Tongue (tissue), 2 donors: ENCODE data around the gene LRRC28. TPM values are rescaled to one million over a fixed set of nuclear protein-coding genes. Genes with fewer than 3 reads are reported as not detected.
"Not testable (repeated sequence)": the region's sequence is repeated elsewhere in the genome, so short reads cannot be mapped to it uniquely, and the experiment has no call there.

ENCODE experiments used
- DNase-seq: peaks from one replicate; pipeline ENCODE4 v3.0.0-alpha.2; 2015
- total RNA-seq: library from RNA; depleted of rRNA; stranded (reverse); fragments of >200 nt; gene quantifications from one replicate; pipeline ENCODE4 v1.2.3, GENCODE V29; 2014

LRRC28 gene
- 50.9 TPM for total RNA-seq

- DNase-seq = peak; percentile 100
Observed at GRCh38 chr15:99250857-99251841, at the start of gene LRRC28. Gene LRRC28 (plus strand): TSS chr15:99251481. CDS start chr15:99255958, 4,477 bp downstream.

- DNase-seq = no peak
Observed at GRCh38 chr15:99202176-99202552, 49.1 kb upstream of the LRRC28 start.

- no peak for DNase-seq
Observed at GRCh38 chr15:99207672-99208071, 43.6 kb upstream of the LRRC28 start.

- no peak for DNase-seq
Observed at GRCh38 chr15:99209326-99209725, 42.0 kb upstream of the LRRC28 start.

- no peak for DNase-seq
Observed at GRCh38 chr15:99210334-99210733, 40.9 kb upstream of the LRRC28 start.

- DNase-seq = no peak
Observed at GRCh38 chr15:99211926-99212325, 39.4 kb upstream of the LRRC28 start.

GRCh38 chr15:99212406-99212805 lies 38.9 kb upstream of the LRRC28 start:
- DNase-seq = no peak

GRCh38 chr15:99213187-99213811 lies 38.0 kb upstream of the LRRC28 start:
- peak; percentile 88 for DNase-seq

- DNase-seq = no peak
Observed at GRCh38 chr15:99224372-99225214, 26.7 kb upstream of the LRRC28 start.

GRCh38 chr15:99226802-99227201 lies 24.5 kb upstream of the LRRC28 start:
- no peak for DNase-seq

GRCh38 chr15:99228120-99228770 lies 23.0 kb upstream of the LRRC28 start:
- DNase-seq = no peak

GRCh38 chr15:99230867-99231266 lies 20.4 kb upstream of the LRRC28 start:
- no peak for DNase-seq

GRCh38 chr15:99232740-99233139 lies 18.5 kb upstream of the LRRC28 start:
- no peak for DNase-seq

GRCh38 chr15:99234160-99234559 lies 17.1 kb upstream of the LRRC28 start:
- not testable (repeated sequence) for DNase-seq

GRCh38 chr15:99238849-99239248 lies 12.4 kb upstream of the LRRC28 start:
- no peak for DNase-seq

GRCh38 chr15:99239545-99240198 lies 11.6 kb upstream of the LRRC28 start:
- no peak for DNase-seq

GRCh38 chr15:99241752-99242151 lies 9.5 kb upstream of the LRRC28 start:
- no peak for DNase-seq

GRCh38 chr15:99244306-99244705 lies 7.0 kb upstream of the LRRC28 start:
- DNase-seq = no peak

- DNase-seq = no peak
Observed at GRCh38 chr15:99247062-99247461, 4.2 kb upstream of the LRRC28 start.

GRCh38 chr15:99248000-99248715 lies 3.1 kb upstream of the LRRC28 start:
- peak; percentile 3 for DNase-seq
